DOHH2 (cell line): ENCODE results near the gene TBCE.

ENCODE experiments used
- H3F3A ChIP-seq: fragments of 200-600 bp; sonication (generic), shearing (Covaris generic); 2 replicates; pipeline ENCODE4 v1.6.0; 2016; ENCODE audit warnings: antibody characterized with exemption, mild to moderate bottlenecking; ENCODE audit not compliant: control insufficient read depth, insufficient read depth
- H3K27ac ChIP-seq: fragments of 200-600 bp; sonication (generic); 2 replicates; pipeline ENCODE4 v1.5.1; 2014; ENCODE audit warnings: low read depth, mild to moderate bottlenecking, low read length, moderate library complexity
- H3K27me3 ChIP-seq: fragments of 200-600 bp; sonication (generic); 2 replicates; pipeline ENCODE4 v1.6.1; 2014; ENCODE audit warnings: mild to moderate bottlenecking, low read length, mixed read lengths; ENCODE audit not compliant: control insufficient read depth
- H3K36me3 ChIP-seq: fragments of 200-600 bp; sonication (generic); 2 replicates; pipeline ENCODE4 v1.6.1; 2014; ENCODE audit warnings: mild to moderate bottlenecking, low read length, moderate library complexity, mixed read lengths; ENCODE audit not compliant: control insufficient read depth
- H3K4me1 ChIP-seq: fragments of 200-600 bp; sonication (generic); 2 replicates; pipeline ENCODE4 v1.6.1; 2014; ENCODE audit warnings: mild to moderate bottlenecking, low read length, mixed read lengths; ENCODE audit not compliant: control insufficient read depth
- H3K4me2 ChIP-seq: fragments of 200-600 bp; sonication (generic); 2 replicates; pipeline ENCODE4 v1.6.0; 2014; ENCODE audit warnings: mild to moderate bottlenecking, low read length, moderate library complexity
- H3K4me3 ChIP-seq: fragments of 200-600 bp; sonication (generic); 2 replicates; pipeline ENCODE4 v1.5.1; 2014; ENCODE audit warnings: mild to moderate bottlenecking, low read length, mixed read lengths
- H3K79me2 ChIP-seq: fragments of 200-600 bp; sonication (generic); 2 replicates; pipeline ENCODE4 v1.6.1; 2014; ENCODE audit warnings: mild to moderate bottlenecking, low read length, mixed read lengths; ENCODE audit not compliant: control insufficient read depth
- H3K9me2 ChIP-seq: fragments of 200-600 bp; sonication (generic); replicated peaks from 2 replicates; pipeline ENCODE4 v1.6.1; 2014; ENCODE audit warnings: mild to moderate bottlenecking, low read length, mixed read lengths; ENCODE audit not compliant: control insufficient read depth
- H3K9me3 ChIP-seq: fragments of 200-600 bp; sonication (generic); 2 replicates; pipeline ENCODE4 v1.6.1; 2014; ENCODE audit warnings: antibody characterized with exemption, low read length, mixed read lengths; ENCODE audit not compliant: control insufficient read depth, insufficient read depth
- H4K20me1 ChIP-seq: fragments of 200-600 bp; sonication (generic); 2 replicates; pipeline ENCODE4 v1.6.0; 2014; ENCODE audit warnings: low read depth, mild to moderate bottlenecking, antibody characterized with exemption, low read length, moderate library complexity; ENCODE audit not compliant: control insufficient read depth, insufficient read depth
- EZH2phosphoT487 ChIP-seq: fragments of 200-600 bp; sonication (generic); IDR thresholded peaks from 2 replicates; pipeline ENCODE4 v1.6.1; 2017; ENCODE audit warnings: borderline replicate concordance, mild to moderate bottlenecking, antibody characterized with exemption, low read length, moderate library complexity, mixed read lengths
- TF ChIP-seq, protein P1 (sequence below): fragments of 200-600 bp; sonication (generic); IDR thresholded peaks from one replicate; pipeline ENCODE4 v1.5.1; 2014; ENCODE audit warnings: antibody characterized with exemption, mild to moderate bottlenecking, low read depth, low read length; ENCODE audit not compliant: poor library complexity, severe bottlenecking

TBCE gene

DNA sequence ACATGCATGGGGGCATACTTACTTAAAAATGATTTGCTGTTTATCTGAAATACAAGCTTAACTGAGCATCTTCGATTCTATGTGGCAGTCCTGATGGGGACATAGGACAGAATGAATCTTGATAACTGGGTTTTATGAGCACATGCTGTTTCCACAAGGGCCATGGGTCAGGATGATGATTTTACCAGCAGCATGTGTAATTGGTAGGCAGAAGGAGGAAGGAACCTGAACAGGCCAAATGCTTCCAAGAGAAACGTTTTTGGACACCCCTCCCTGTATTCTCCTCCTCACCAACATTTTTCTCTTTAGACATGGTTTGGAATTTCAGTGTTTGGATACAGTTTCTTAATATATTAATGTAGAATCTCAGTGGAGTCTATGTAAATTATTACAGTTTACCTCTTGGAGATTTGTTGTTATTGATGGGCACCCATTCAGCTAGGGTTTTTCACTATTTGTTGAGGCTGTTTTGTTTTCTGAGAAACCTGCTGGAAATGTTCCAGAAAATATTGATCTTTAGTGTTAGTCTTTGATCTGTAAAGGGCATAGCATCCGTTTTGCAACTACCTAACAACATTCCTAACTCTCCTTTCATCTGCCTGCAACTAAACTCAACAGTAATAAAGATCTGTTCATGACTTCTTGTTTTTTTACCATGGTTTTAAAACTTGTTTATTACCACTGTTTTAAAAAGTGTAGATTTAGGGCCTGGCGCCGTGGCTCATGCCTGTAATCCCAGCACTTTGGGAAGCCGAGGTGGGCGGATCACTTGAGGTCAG, 42.0 kb downstream of the TBCE start:
- H3K79me2 ChIP-seq, result no peaks in the 10 kb centered on the region
- H3K27ac ChIP-seq, result no peak overlapping the region
- no peak overlapping the region for H3K4me3 ChIP-seq
- no peaks in the 10 kb centered on the region for H3K4me1 ChIP-seq
- H3K9me2 ChIP-seq, result no peaks in the 10 kb centered on the region
- no peaks in the 10 kb centered on the region for H3K36me3 ChIP-seq
- no peaks in the 10 kb centered on the region for H3K27me3 ChIP-seq
- TF ChIP-seq, protein P1, sequence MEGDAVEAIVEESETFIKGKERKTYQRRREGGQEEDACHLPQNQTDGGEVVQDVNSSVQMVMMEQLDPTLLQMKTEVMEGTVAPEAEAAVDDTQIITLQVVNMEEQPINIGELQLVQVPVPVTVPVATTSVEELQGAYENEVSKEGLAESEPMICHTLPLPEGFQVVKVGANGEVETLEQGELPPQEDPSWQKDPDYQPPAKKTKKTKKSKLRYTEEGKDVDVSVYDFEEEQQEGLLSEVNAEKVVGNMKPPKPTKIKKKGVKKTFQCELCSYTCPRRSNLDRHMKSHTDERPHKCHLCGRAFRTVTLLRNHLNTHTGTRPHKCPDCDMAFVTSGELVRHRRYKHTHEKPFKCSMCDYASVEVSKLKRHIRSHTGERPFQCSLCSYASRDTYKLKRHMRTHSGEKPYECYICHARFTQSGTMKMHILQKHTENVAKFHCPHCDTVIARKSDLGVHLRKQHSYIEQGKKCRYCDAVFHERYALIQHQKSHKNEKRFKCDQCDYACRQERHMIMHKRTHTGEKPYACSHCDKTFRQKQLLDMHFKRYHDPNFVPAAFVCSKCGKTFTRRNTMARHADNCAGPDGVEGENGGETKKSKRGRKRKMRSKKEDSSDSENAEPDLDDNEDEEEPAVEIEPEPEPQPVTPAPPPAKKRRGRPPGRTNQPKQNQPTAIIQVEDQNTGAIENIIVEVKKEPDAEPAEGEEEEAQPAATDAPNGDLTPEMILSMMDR, result no peak
- no peak for TF ChIP-seq EZH2phosphoT487
- no peaks in the 10 kb centered on the region for H3K9me3 ChIP-seq
- H4K20me1 ChIP-seq, result 0 out of 2 replicates have a peak, but pooled peaks cover 2% of the 10 kb centered on the region
- no peaks in the 10 kb centered on the region; the same call in 1 of the 2 replicates for H3F3A ChIP-seq
- no peak overlapping the region for H3K4me2 ChIP-seq

DNA sequence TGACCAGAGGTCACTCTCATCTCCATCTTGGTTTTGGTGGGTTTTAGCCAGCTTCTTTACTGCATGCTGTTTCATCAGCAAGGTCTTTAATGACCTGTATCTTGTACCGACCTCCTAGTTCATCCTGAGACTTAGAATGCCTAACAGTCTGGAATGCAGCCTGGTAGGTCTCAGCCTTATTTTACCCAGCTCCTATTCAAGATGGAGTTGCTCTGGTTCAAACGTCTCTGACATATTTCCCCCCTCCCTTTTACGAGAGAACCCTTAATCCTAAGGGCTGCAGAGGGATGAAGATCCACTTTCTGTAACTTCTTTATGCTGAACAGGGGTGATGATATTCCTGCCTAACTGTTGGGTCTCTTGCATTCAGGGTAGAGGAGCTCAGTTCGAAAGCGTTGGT, 43.2 kb downstream of the TBCE start:
- Histone ChIP-seq H3F3A (no peaks in the 10 kb centered on the region; the same call in 1 of the 2 replicates), H3K9me3 (no peaks in the 10 kb centered on the region), H3K27ac (no peak overlapping the region), H3K27me3 (no peaks in the 10 kb centered on the region), H3K9me2 (no peaks in the 10 kb centered on the region), H4K20me1 (0 out of 2 replicates have a peak, but pooled peaks cover 2% of the 10 kb centered on the region), H3K4me1 (no peaks in the 10 kb centered on the region), H3K36me3 (peaks cover 4% of the 10 kb centered on the region; the same call in 1 of the 2 replicates), H3K4me3 (no peak overlapping the region), H3K79me2 (no peaks in the 10 kb centered on the region), H3K4me2 (no peak overlapping the region)
- TF ChIP-seq, protein P1, result no peak
- TF ChIP-seq EZH2phosphoT487, result no peak

GRCh38 chr1:235411489-235412486, 44.6 kb downstream of the TBCE start:
- no peak overlapping the region for H3K4me3 ChIP-seq
- TF ChIP-seq EZH2phosphoT487, result no peak
- TF ChIP-seq, protein P1, result no peak
- peaks cover 4% of the 10 kb centered on the region; the same call in 1 of the 2 replicates for H3K36me3 ChIP-seq
- no peaks in the 10 kb centered on the region; the same call in 1 of the 2 replicates for H3F3A ChIP-seq
- no peaks in the 10 kb centered on the region for H3K79me2 ChIP-seq
- H3K9me3 ChIP-seq, result no peaks in the 10 kb centered on the region
- no peaks in the 10 kb centered on the region for H3K4me1 ChIP-seq
- H3K4me2 ChIP-seq, result no peak overlapping the region
- no peaks in the 10 kb centered on the region for H3K27me3 ChIP-seq
- no peaks in the 10 kb centered on the region for H3K9me2 ChIP-seq
- H3K27ac ChIP-seq, result no peak overlapping the region
- H4K20me1 ChIP-seq, result no peaks in the 10 kb centered on the region
